ENCODE measurements around the gene INSYN2B.

DNA sequence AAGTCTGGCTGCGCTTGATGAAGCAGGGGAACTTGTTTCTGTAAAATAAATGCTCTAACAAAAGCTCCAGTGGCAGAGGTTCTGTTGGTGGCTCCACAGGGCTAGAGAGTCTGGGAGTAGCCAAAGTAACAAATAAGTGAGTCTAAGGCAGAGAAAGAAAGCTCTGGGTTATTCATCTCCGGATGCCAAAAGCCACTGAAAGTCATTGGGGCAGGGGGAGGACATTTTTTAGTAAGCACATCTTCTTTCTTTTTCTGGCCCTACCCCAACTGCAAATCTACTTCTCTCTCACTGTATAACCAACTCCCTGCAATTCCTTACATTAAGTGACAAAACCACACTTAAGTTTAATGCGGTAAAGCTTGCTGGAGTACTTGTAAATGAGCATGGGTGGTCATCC is 141.6 kb downstream of the INSYN2B start:
- TF ChIP-seq CTCF (IDR thresholded peaks at IDR 0.05) (no peak), POLR2A (IDR thresholded peaks at IDR 0.05) (no peak)
